ENCODE data around the gene ACCS. TPM values are rescaled to one million over a fixed set of nuclear protein-coding genes. Genes with fewer than 3 reads are reported as not detected.

ACCS gene
- total RNA-seq, 1 experiment from 2014 or later = 13.9 TPM

GRCh38 chr11:44095506-44096359, 29.7 kb downstream of the ACCS start, which contains the start of gene EXT2 (continued):
- TF ChIP-seq, protein P1, sequence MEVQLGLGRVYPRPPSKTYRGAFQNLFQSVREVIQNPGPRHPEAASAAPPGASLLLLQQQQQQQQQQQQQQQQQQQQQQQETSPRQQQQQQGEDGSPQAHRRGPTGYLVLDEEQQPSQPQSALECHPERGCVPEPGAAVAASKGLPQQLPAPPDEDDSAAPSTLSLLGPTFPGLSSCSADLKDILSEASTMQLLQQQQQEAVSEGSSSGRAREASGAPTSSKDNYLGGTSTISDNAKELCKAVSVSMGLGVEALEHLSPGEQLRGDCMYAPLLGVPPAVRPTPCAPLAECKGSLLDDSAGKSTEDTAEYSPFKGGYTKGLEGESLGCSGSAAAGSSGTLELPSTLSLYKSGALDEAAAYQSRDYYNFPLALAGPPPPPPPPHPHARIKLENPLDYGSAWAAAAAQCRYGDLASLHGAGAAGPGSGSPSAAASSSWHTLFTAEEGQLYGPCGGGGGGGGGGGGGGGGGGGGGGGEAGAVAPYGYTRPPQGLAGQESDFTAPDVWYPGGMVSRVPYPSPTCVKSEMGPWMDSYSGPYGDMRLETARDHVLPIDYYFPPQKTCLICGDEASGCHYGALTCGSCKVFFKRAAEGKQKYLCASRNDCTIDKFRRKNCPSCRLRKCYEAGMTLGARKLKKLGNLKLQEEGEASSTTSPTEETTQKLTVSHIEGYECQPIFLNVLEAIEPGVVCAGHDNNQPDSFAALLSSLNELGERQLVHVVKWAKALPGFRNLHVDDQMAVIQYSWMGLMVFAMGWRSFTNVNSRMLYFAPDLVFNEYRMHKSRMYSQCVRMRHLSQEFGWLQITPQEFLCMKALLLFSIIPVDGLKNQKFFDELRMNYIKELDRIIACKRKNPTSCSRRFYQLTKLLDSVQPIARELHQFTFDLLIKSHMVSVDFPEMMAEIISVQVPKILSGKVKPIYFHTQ (CRISPR knock-in tag; IDR thresholded peaks at IDR 0.05) = no peak
- TF ChIP-seq ZBTB21 (CRISPR knock-in tag; IDR thresholded peaks at IDR 0.05; ENCODE audit: borderline replicate concordance) = peak; percentile 48; the same call in 1 of the 2 replicates
- TF ChIP-seq FOXK1 (CRISPR knock-in tag; IDR thresholded peaks at IDR 0.05) = peak; percentile 67; the same call in 1 of the 2 replicates

GRCh38 chr11:44096360-44097185, 30.5 kb downstream of the ACCS start:
- TF ChIP-seq ESRRA (CRISPR knock-in tag; IDR thresholded peaks at IDR 0.05; ENCODE audit: borderline replicate concordance) (no peak), E2F5 (CRISPR knock-in tag; IDR thresholded peaks at IDR 0.05) (peak; percentile 77; the same call in 1 of the 2 replicates)
- ATAC-seq (peak; percentile 32), DNase-seq (ENCODE audit: low spot score) (no peak)
- Mint-ChIP-seq H3K27ac (no peak overlapping the region), H3K36me3 (no peaks in the 10 kb centered on the region), H3K4me3 (peak overlapping the region; percentile 75), H3K27me3 (ENCODE audit: low read depth) (peaks cover under 1% of the 10 kb centered on the region), H3K9me3 (no peaks in the 10 kb centered on the region), H3K4me1 (peaks cover 16% of the 10 kb centered on the region)
- ChIA-PET POLR2A (no interaction called here), CTCF (no interaction called here)

DNA sequence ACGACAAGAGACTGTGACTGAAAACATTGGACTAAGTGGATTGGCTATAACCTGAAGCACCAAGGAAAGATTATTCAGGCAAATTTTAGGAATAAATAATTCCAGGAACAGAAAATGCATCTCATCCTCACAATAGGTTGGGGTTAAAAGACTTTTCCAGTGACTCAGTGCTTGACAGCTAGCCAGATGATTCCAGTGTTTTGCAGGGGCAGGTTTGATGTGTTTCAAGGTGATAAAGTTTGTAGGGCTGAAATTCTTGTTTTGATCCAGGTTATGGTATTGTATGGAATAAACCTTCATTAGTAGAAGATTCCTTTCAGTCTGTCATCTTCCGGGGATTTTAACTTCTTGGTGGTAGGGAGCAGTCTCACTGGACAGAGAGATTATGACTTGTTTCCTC, 31.8 kb downstream of the ACCS start:
- Mint-ChIP-seq H3K36me3 (no peaks in the 10 kb centered on the region), H3K4me3 (no peak overlapping the region), H3K27me3 (ENCODE audit: low read depth) (no peaks in the 10 kb centered on the region; the same call in 1 of the 2 replicates), H3K9me3 (no peaks in the 10 kb centered on the region), H3K4me1 (peaks cover 22% of the 10 kb centered on the region), H3K27ac (no peak overlapping the region)
- DNase-seq (ENCODE audit: low spot score) = no peak
- ChIA-PET POLR2A (no interaction called here), CTCF (no interaction called here)
- ATAC-seq = no peak
- TF ChIP-seq NFATC4 (CRISPR knock-in tag; IDR thresholded peaks at IDR 0.05) (no peak), ARID4B (CRISPR knock-in tag; IDR thresholded peaks at IDR 0.05; ENCODE audit: borderline replicate concordance) (no peak), FOXJ3 (CRISPR knock-in tag; IDR thresholded peaks at IDR 0.05; ENCODE audit: borderline replicate concordance) (no peak), ZMAT4 (CRISPR knock-in tag; IDR thresholded peaks at IDR 0.05) (no peak), HMGXB4 (CRISPR knock-in tag; IDR thresholded peaks at IDR 0.05) (no peak), JUN (CRISPR knock-in tag; IDR thresholded peaks at IDR 0.05) (no peak), NR2C2 (CRISPR knock-in tag; IDR thresholded peaks at IDR 0.05) (no peak), PRRX2 (CRISPR knock-in tag; IDR thresholded peaks at IDR 0.05) (no peak)
- TF ChIP-seq, protein P2, sequence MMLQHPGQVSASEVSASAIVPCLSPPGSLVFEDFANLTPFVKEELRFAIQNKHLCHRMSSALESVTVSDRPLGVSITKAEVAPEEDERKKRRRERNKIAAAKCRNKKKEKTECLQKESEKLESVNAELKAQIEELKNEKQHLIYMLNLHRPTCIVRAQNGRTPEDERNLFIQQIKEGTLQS (CRISPR knock-in tag; conservative IDR thresholded peaks at IDR 0.05) = no peak
- TF ChIP-seq, protein P3, sequence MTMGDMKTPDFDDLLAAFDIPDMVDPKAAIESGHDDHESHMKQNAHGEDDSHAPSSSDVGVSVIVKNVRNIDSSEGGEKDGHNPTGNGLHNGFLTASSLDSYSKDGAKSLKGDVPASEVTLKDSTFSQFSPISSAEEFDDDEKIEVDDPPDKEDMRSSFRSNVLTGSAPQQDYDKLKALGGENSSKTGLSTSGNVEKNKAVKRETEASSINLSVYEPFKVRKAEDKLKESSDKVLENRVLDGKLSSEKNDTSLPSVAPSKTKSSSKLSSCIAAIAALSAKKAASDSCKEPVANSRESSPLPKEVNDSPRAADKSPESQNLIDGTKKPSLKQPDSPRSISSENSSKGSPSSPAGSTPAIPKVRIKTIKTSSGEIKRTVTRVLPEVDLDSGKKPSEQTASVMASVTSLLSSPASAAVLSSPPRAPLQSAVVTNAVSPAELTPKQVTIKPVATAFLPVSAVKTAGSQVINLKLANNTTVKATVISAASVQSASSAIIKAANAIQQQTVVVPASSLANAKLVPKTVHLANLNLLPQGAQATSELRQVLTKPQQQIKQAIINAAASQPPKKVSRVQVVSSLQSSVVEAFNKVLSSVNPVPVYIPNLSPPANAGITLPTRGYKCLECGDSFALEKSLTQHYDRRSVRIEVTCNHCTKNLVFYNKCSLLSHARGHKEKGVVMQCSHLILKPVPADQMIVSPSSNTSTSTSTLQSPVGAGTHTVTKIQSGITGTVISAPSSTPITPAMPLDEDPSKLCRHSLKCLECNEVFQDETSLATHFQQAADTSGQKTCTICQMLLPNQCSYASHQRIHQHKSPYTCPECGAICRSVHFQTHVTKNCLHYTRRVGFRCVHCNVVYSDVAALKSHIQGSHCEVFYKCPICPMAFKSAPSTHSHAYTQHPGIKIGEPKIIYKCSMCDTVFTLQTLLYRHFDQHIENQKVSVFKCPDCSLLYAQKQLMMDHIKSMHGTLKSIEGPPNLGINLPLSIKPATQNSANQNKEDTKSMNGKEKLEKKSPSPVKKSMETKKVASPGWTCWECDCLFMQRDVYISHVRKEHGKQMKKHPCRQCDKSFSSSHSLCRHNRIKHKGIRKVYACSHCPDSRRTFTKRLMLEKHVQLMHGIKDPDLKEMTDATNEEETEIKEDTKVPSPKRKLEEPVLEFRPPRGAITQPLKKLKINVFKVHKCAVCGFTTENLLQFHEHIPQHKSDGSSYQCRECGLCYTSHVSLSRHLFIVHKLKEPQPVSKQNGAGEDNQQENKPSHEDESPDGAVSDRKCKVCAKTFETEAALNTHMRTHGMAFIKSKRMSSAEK (CRISPR knock-in tag; IDR thresholded peaks at IDR 0.05; ENCODE audit: borderline replicate concordance) = no peak

Data from WTC11 (cell line).